Kidney capillary endothelial cell (primary cell): ENCODE measurements around the gene NIF3L1.
A peak's percentile ranks its signal among the peaks of the same experiment; 100 is the strongest.

Experiments
- DNase-seq: peaks from one replicate; pipeline ENCODE4 v3.0.0-alpha.2; 2018; ENCODE audit warnings: low spot score

Gene NIF3L1, protein sequence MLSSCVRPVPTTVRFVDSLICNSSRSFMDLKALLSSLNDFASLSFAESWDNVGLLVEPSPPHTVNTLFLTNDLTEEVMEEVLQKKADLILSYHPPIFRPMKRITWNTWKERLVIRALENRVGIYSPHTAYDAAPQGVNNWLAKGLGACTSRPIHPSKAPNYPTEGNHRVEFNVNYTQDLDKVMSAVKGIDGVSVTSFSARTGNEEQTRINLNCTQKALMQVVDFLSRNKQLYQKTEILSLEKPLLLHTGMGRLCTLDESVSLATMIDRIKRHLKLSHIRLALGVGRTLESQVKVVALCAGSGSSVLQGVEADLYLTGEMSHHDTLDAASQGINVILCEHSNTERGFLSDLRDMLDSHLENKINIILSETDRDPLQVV

DNA sequence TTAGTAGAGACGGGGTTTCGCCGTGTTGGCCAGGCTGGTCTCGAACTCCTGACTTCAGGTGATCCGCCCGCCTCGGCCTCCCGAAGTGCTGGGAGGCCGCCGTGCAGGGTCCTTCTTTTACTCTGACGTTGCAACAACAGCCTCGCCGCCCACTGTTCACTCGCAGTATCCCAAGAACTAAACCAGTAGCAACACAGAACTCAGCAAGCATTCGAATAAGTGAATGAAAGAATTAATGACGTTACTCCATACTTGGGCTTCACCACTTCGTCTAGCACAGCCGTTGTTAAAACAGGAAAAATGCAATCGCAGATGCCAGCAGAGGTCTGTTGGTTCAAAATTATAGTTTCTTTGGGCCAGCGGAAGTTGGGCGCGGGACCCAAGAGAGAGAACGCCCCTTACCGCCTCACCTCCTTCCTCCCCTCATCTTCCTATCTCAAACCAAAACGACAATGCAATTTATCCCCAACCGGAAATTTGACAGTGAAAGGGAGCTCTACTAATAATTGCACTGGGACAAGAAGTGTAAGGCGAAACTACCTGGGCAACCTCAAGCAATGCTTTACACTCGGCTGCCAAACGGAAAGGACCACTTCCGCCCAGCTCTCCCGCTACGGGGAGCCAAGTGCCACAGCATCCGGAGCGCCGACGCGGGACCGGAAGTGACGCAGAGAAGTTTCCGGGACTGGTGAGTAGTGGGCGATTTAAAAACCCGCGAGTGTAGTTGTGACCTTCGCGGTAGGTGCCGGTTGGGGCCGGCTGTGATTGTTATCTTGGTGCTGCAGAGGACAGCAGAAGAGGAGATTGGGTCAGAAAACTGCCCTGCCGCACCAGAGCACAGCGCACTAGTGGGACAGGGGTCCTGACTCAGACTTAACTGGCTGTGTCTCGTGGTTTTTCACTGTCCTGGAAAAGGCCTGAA, at the start of gene NIF3L1, which contains the start of gene PPIL3:
Gene NIF3L1 (plus strand): TSS at position 668 of the 922 bp plus-strand sequence. CDS start 2,573 bp downstream, outside the sequence.
Gene PPIL3 (minus strand): TSS at position 374 of the 922 bp plus-strand sequence. CDS start 1,462 bp downstream, outside the sequence.
- peak; percentile 95 for DNase-seq

DNA sequence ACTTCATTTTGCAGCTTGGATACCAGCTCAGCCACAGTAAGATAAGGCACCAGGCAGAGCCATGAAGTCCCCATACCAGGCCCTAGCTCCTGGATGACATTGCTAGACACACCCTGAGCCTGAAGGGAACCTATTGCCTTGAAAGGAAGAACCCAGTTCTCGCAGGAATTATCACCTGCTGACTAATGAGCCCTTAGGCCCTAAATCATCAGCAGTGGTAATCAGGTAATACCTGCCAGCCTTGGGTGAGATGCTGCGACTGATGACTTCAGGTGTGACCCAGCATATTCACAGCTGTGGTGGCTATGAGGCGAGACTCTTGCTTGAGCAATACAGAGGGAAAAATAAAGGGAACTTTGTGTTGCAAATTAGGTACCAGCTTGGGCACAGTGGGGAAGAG, 49.7 kb upstream of the NIF3L1 start:
- DNase-seq: no peak

DNA sequence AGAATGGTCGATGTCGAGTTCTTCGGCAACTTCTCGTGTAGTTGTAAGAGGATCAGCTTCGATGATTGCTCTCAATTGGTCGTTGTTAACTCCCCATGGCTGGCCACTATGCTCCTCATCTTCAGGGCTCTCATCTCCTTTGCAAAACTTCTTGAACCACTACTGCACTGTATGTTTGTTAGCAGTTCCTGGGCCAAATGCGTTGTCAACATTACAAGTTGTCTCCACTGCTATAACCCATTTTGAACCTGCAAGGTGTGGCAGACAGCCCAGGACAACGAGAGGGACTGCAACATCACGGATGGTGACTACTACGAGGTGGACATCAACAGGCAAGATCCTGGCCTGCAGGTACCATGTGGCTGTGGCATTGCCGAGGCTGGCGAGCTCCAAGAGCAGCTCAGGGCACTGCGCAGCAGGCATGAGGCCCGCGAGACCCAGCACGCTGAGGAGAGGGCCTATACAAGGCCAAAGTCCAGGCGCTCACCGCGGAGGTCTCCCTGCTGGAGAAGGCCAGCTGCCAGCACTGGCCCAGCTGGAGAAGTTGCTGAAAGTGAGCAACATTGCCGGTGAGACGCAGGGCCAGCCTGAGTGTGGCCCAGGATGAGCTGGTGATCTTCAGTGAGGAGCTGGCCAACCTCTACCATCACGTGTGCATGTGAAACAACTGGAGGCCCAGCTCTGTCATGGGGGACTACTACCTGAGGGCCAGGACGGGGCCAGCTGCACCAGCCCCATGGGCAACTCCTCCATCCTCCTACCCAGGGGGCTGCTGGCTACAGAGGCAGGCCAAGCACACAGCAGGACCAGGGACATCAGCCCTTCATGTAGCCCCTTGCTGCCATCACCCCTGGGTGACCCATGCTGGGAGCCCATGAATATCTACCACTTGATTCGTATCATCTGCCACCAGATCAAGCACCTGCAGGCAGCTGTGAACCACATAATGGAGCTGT, 44.9 kb upstream of the NIF3L1 start:
- no peak for DNase-seq

DNA sequence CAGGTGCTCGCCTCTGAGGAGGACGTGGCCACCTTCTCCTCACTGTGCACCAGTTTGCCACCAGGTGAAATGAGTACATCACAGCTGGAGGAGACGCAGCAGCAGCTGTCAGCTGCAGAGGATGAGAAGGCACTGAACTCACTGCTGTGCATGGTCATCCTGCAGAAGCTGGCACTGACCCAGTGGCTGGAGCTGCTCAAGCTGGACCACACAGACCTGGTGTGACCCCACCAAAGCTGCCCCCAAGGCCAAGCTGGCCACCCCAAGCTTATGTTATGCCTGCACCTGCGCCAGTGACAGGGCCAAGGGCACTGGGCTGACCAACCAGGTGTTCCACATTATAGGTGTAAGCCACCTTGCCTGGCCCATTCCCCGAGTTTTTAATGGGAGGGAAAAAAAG, 44.0 kb upstream of the NIF3L1 start:
- no peak for DNase-seq

DNA sequence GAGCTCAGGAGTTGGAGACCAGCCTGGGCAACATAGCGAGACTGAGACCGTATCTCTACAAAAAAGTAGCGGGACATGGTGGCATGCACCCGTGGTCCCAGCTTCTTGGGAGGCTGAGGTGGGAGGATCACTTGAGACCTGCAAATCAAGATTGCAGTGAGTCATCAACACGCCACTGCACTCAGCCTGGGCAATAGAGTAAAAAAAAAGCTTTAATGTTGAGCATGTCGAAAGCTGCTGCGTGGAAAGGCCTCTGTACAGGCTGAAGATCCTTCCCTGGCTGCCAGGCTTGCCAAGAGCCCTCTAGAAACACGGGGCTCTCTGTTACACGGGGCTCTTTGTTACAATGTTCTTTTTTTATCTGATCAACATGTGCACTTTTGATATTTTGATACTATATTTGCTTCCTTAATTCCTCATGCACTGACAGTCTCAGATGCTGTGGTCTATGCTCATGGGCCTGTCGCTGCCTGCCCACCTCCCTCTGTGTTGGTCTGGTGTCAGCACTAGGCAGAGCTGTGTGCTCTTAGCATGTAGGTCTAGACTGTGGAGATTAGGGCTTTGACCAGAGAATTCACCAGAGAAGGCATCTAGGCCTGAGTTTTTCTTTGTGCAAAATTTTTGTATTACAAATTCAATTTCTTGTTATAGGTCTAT, 43.4 kb upstream of the NIF3L1 start:
- DNase-seq: no peak

DNA sequence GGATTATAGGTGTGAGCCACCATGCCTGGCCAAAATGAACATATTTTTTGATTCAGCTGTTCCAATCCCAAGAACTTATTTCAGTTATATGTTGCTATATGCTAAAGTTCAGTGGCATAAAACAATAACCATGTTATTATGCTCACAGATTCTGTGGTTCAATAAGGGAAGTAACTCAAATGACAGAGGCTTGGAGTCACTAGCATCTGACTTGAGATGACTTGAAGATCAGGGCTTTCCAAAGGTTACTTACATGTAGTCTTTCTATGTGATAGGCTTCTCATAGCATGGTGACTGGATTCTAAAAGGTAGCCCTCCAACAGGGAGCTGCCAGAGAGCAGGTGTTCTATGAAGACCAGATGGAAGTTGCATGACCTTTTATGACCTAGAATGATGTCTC, 41.9 kb upstream of the NIF3L1 start:
- no peak for DNase-seq

DNA sequence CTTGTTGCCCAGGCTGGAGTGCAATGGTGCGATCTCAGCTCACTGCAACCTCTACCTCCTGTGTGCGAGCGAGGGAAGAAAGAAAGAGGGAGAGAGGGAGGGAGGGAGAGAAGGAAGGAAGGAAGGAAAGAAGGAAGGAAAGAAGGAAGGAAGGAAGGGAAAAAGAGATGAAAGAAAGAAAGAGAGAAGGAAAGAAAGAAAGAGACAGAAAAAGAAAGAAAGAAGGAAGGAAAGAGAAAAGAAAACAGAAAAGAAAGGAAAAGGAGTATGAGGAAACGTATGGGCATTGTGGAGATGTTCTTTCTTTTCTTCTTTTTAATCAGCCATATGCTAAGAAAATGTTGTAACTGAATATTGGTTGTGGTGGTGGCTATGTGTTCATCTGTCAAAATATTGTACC, 41.2 kb upstream of the NIF3L1 start:
- DNase-seq: no peak

DNA sequence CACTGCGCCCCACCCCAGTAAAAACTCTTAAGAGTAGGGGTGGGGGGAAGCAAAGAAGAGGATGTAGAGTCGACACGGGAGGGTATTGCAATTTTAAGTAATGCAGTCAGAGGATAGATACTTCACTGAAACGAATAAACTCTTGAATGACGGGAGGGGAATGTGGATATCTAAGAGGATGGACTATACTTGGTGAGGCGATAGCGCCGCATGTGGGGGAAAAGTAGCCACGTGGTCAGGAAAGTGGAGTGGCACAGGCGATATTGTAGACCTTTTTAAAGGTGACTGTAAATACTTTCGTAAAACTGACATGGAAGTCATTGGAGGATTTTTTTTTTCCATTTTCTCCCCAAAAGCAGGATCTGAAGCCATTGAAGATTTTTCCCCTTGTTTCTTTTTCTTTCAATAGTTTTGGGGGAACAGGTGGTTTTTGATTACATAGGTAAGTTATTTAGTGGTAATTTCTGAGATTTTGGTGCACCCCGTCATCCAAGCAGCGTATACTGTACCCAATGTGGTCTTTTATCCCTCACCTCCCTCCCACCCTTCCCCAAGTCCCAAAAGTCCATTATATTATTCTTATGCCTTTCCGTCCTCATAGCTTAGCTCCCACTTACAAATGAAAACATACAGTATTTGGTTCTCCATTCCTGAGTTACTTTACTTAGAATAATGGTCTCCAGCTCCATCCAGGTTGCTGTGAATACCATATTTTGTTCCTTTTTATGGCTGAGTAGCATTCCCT, 38.5 kb upstream of the NIF3L1 start:
- DNase-seq: no peak

DNA sequence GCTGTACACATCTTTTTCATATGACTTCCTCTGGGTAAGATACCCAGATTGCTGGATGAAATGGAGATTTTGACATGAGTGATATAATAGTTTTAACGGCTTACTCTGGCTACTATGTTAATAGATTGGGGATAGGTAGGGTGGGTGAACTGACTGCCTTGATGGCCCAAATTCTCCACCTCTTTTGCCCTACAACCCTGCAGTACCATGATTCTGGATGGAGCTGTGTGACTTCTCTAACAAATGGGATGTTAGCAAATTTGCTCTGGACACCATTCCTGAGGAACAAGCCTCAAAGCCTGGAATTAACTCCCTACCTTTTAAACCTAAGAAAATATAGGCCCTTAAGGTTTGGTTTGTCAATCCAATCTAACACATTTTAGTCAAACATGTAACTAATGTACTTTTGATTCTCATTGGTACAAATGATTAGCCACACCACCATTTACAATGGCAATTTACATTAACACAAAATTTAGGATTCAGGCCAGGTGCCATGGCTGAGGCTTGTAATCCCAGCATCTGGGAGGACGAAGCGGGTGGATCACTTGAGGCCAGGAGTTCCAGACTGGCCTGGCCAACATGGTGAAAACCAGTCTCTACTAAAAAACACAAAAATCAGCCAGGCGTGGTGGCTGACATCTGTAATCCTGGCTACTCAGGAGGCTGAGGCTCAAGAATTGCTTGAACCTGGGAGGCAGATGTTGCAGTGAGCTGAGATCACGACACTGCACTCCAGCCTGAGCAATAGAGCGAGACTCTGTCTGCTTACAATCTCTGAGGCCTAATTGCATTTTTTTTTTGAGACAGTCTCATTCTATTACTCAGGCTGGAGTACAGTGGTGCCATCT, 37.5 kb upstream of the NIF3L1 start:
- DNase-seq: no peak

DNA sequence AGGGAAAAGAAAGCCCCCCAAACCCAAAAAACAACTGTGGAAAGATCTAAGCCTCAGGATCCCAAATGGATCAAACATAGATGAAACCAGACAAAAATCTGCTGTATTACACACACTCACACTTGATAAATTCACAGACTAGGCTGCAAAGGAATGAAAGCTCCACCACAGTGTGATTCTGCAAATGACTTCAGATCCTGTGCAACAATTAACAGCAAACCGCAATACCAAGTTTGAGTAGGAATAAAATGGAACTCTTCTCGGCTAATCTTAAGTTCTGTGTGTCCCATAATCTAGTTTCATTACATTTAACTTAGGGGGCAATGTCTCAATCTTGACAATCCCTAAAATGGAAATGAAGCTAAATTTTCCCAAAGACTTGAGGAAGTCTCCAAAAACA, 36.6 kb upstream of the NIF3L1 start:
- no peak for DNase-seq

DNA sequence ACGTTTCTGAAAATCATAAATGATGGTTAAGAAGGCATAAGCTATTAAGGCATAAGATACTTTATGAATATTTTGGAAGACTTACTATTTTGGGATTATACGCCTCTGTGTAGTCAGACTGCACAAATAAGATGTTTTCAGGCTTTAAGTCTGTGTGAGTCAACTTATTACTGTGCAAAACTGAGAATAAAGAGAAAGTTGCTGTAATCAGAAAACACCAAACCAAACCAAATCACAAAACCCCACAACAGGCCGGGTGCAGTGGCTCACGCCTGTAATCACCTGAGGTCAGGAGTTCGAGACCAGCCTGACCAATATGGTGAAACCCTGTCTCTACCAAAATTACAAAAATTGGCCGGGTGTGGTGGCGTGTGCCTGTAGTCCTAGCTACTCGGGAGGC, 32.4 kb upstream of the NIF3L1 start:
- no peak for DNase-seq

DNA sequence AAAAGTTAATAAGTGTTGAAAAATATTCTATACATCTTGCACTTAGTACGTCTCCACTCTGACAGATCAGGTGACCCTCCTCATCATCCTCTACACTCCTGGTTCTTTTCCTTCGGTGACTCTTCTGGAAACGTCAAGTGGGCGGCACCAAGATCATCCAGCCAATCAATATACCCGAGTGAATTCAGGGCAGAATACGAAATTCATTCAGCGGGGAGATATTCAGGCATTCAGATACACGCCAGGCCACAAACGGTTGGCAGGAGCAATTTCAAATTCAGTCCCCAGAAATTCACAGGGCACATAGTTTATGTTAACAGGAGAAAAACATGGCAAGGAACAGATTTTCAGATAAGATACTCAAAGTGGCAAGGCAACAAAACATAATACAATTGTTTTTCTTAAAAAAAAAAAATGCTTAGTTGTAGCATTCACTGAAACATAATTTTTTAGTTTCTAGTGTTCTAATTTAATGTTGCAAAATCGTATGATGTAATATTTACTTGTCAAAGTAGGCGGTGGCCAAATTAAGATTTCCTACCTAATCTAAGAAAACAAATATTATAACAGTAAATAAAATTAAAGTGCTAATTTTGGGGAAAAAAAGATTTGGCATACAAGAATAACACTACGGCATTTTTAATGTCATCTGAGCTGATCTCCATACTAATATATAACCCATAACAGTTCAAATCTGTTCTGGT, 28.9 kb upstream of the NIF3L1 start:
- DNase-seq: peak; percentile 33

DNA sequence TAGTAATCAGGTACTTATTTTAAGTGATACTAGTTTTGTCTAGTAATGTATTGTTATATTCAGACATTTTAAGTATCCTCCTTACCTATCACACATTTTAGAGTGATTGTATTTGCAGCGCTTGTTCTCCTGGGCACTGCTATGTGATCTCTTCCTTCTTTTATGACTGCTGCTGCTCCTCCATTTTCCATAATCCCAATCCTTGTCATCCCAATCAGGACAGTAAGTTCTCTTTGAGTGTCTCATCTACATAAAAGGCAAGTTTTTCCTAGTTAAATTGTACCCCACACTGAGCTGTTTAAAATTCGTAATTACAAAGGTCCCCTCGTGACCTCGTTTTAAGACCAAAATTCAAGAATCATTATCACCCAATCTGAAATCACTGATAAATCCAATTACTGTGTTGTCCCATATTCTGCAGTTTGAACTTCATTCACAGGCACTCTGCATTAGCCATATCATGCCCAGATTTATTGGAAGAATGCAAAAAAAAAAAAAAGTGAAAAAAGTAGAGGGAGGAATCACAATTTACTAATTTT, 27.5 kb upstream of the NIF3L1 start:
- no peak for DNase-seq

DNA sequence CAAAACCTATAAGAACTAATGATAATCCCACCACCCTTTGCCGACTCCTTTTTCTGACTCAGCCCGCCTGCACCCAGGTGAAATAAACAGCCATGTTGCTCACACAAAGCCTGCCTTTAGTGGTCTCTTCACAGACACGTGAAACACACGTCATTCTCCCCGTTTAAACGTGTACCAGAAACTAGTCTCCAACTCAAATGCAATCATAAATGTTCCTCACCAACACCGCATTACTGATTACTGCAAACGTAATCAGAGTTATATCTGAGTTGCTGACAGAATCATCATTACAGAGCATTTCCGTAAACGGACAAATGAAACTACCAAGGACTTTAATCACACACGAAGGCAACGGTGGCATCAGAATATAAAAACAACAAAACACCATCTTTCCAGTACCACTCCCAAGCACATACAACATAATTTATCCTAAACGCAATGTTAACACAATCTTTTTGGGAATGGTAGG, 26.6 kb upstream of the NIF3L1 start:
- DNase-seq: peak; percentile 52

DNA sequence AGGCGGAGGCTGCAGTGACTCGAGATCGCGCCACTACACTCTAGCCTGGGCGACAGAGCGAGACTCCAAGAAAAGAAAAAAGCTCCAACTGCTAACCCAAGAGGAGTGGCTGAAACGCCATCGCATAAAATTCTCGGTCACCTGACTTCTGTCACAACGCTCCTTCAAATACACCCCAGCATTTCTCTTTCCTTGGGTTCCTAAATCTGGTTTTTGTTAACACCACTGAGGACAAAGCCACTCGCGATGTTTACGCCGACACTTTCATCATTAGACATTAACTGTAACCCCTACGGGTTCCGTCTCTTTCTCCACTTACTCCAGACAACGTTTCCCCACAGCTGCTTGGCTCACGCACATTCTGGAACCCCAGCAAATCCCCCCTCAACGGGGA, 25.4 kb upstream of the NIF3L1 start:
- DNase-seq: no peak

DNA sequence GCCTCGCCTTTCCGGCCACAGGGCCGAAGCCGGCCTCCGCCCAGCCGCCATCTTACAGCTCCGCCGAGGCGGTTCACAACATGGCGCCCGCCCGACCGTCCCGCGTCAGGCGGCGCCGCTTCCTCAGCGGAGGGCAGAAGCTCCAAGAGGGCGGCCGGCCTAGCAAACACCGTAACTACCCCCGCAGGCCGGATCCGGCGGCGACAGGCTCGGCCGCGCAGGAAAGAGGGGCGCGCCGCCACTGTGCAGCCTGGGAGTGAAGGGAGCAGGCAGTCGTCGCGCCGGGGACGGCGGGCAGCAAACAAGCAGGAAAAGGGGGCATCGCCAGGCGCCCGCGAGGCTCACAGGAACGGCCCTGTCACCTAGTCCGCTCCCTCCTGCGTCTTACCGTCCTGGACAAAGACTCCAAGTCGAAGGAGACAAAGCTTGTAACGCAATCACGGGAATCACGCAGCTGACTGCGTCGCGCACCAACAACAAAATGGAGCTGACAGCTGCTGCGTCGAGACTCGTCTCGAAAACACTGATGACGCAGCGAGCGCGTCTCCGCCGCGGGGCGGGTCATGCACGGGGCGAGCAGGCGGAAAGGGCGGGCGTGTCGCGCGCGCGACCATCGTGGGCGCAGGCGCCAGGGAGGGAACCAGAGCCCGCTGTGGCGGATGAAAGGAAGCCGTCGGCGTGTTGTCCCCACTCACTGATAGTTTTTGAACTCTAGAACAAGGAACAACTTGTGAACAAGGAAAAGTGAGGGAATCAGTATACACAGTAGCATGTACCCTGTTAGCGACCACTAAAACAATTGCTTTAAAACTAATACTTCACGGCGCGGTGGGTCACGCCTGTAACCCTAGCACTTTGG, 24.8 kb upstream of the NIF3L1 start, which contains the start of gene CLK1:
Gene CLK1 (minus strand): TSS at position 483 of the 859 bp plus-strand sequence. CDS start 2,796 bp downstream, outside the sequence.
- DNase-seq: peak; percentile 89

DNA sequence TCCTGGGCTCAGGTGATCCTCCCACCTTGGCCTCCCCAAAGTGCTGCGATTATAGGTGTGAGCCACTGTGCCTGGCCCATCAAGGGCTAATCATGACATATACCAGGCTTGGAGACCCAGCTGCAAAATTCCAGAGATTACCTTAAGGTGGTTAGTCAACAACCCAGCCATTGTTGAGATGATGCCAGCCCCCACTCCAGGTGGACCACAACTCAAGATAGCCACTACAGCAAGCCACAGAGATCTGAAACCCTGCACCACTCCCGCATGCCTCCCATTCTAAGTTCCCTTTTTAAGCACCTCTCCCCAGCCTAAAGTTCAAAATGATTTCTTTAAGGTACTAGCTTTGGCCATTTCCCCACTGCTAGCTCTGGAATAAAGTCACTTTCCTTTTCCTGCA, 20.2 kb upstream of the NIF3L1 start:
- DNase-seq: no peak
